RWPE1 (cell line): ENCODE data around the gene SPARC.
"Not testable (repeated sequence)": the region's sequence is repeated elsewhere in the genome, so short reads cannot be mapped to it uniquely, and the experiment has no call there.

Experiments
- CTCF ChIA-PET: fragments of 350-600 bp; sonication (Branson Sonifier 250); formaldehyde crosslinking; extraction: SDS; loops from one replicate; lab custom pipeline; 2021; lab: Yijun Ruan, JAX
- POLR2A ChIA-PET: fragments of 400-600 bp; formaldehyde crosslinking; extraction: SDS; loops from one replicate; lab custom pipeline; 2020; ENCODE audit warnings: antibody characterized with exemption; ENCODE audit not compliant: low non-redundant PET; lab: Yijun Ruan, JAX
- DNase-seq: peaks from one replicate; pipeline ENCODE4 v3.0.0; 2012; ENCODE audit warnings: low spot score
- H3K27ac ChIP-seq: fragments of 450-650 bp; 2 replicates; pipeline ENCODE4 v1.5.1; 2017
- CTCF ChIP-seq: fragments of 450-650 bp; conservative IDR thresholded peaks from 2 replicates; pipeline ENCODE4 v1.5.1; 2017; ENCODE audit warnings: low read depth, mild to moderate bottlenecking

SPARC gene

DNA sequence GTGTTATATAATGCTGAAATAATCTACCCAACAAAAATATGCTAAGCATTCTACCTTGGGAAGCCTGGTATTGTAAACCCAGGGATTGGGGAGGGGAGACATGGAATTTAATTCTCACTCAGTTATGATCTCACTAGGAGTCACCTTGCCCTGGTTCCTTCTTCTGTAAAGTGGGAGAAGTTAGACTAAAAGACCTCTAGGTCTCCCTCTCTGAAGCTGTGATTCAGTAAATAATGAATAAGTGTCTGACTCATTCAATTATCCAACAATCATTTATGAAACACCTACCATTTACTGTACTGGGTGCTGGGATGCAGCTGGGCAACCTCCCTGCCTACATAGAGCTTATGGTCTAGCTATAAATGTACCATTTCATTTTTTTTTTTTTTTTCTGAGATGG, 20.2 kb upstream of the SPARC start:
- POLR2A ChIA-PET, result interaction anchor here (0.5 kb wide), 1 partner anchor 92 kb away, joined by 5 read pairs; no protein-coding TSS in a partner anchor
- DNase-seq, result peak; percentile 66
- TF ChIP-seq CTCF, result no peak
- H3K27ac ChIP-seq, result no peak overlapping the region
- CTCF ChIA-PET, result interaction anchor here (1.0 kb wide), 1 partner anchor 48 kb away, joined by 3 read pairs; no protein-coding TSS in a partner anchor

DNA sequence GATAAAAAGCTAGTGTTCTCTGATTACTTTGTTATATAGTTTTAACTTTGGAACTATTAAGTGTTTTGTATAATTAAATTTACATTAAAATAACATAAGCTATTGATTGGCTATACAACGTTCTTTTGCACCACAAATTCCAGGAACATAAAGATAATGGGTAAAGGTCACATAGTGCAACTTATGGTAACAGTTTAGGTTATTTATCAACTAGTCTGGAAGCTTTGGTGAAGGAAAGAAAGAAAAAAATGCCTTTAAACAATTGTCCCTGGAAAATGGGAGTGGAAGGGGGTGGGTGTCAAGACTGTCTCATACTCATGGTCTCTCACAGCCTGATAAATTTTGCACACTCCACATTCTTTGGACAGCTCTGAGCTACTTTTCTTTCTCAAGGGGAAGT, 17.1 kb upstream of the SPARC start:
- CTCF ChIA-PET, result interaction anchor here (0.6 to 1.1 kb wide), 2 partner anchors 18 to 1048 kb away, joined by 4 to 5 read pairs; no protein-coding TSS in a partner anchor
- POLR2A ChIA-PET, result no interaction called here

DNA sequence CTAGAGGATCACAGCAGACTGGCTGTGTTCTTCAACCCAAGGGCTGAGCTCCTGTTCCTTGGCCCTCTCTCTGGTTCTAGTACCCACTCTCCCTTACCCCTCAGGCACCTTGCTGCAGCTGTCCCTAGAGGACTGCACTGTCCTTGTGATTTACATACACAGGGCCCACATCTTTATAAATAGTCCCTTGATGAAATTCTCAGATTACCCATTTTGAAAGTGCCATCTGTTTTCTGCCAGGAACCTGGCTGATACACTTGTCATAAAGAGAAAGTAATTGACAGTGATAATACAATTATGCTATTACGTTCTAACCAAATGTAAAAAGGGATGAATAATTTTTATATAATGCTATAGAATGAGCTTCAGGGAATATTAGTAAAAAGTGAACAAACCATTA, 16.5 kb upstream of the SPARC start:
- H3K27ac ChIP-seq, result no peak overlapping the region
- TF ChIP-seq CTCF, result no peak
- CTCF ChIA-PET, result interaction anchor here (0.6 to 1.1 kb wide), 2 partner anchors 18 to 1048 kb away, joined by 4 to 5 read pairs; no protein-coding TSS in a partner anchor
- no peak for DNase-seq
- POLR2A ChIA-PET, result no interaction called here

More for the DNA sequence above, 17.1 kb upstream of the SPARC start:
- no peak overlapping the region for H3K27ac ChIP-seq
- DNase-seq, result no peak
- TF ChIP-seq CTCF, result no peak

GRCh38 chr5:151700820-151701219, 14.1 kb upstream of the SPARC start:
- no peak overlapping the region for H3K27ac ChIP-seq
- CTCF ChIA-PET, result interaction anchor here (0.9 kb wide), 1 partner anchor 92 kb away, joined by 6 read pairs; no protein-coding TSS in a partner anchor
- no peak for TF ChIP-seq CTCF
- DNase-seq, result no peak
- POLR2A ChIA-PET, result no interaction called here

DNA sequence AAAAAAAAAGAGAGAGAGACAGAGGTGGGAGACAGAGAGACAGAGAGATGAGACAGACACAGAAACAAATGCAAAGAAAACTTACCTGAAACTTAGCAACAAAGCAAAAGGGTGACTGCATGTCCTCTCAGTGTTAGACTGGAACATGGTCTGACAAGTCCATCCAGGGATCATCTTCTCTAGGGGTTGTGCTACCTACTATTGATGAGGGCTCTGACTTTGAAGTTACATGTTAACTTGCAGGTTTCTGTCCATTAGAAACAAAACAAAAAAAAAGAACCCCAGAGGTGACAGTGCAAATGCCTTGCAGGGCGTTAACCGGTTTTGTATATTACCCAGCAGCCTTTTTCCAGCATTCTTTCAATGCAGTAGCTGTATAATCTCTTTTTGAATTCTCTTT, 13.6 kb upstream of the SPARC start:
- POLR2A ChIA-PET, result no interaction called here
- H3K27ac ChIP-seq, result peak overlapping the region; percentile 91
- CTCF ChIA-PET, result no interaction called here
- no peak for TF ChIP-seq CTCF
- DNase-seq, result no peak

GRCh38 chr5:151699071-151699901, 12.6 kb upstream of the SPARC start:
- H3K27ac ChIP-seq, result peak overlapping the region; percentile 91
- no peak for TF ChIP-seq CTCF
- POLR2A ChIA-PET, result no interaction called here
- DNase-seq, result peak; percentile 88
- CTCF ChIA-PET, result interaction anchor here (0.6 to 1.3 kb wide), 5 partner anchors 17 to 72 kb away, joined by 3 to 4 read pairs (median 3); no protein-coding TSS in a partner anchor

DNA sequence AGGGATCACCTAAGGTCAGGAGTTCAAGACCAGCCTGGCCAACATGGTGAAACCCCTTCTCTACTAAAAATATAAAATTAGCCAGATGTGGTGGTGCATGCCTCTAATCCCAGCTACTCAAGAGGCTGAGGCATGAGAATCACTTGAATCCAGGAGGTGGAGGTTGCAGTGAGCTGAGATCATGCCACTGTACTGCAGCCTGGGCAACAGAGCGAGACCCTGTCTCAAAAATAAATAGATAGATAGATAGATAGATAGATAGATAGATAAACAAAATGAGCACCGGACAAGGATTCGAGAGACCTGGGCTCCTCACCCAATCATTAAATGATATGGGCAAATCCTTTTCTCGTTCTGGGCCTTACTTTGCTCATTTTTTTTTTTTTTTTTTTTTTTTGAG, 11.4 kb upstream of the SPARC start:
- CTCF ChIA-PET, result interaction anchor here (0.6 to 1.3 kb wide), 2 partner anchors 73 kb away, joined by 3 to 4 read pairs; no protein-coding TSS in a partner anchor
- peak overlapping the region; percentile 91; the same call in 1 of the 2 replicates for H3K27ac ChIP-seq
- not testable (repeated sequence) for DNase-seq
- POLR2A ChIA-PET, result interaction anchor here (0.7 kb wide), 1 partner anchor 507 kb away, joined by 3 read pairs; no protein-coding TSS in a partner anchor
